HepG2 (cell line): ENCODE measurements around the gene GBE1. TPM values are rescaled to one million over a fixed set of nuclear protein-coding genes. Genes with fewer than 3 reads are reported as not detected.

Experiments
- NFE2 ChIP-seq: sonication (generic); formaldehyde crosslinking; IDR thresholded peaks from 2 replicates; pipeline ENCODE4 v1.4.0; 2020; ENCODE audit warnings: missing genetic modification reagents
- SIN3A ChIP-seq: IDR thresholded peaks from 2 replicates; pipeline ENCODE4 v1.6.1; 2011; ENCODE audit warnings: low read depth, mild to moderate bottlenecking, control low read depth, low read length, borderline replicate concordance
- SPEN ChIP-seq: sonication (generic); formaldehyde crosslinking; IDR thresholded peaks from 2 replicates; pipeline ENCODE4 v1.5.1; 2020; ENCODE audit warnings: low read depth, mild to moderate bottlenecking, missing genetic modification reagents
- ZBTB40 ChIP-seq, 2 experiments: fragments of 450-650 bp in 1 of 2; sonication (generic) in 1 of 2; formaldehyde crosslinking in 1 of 2; IDR thresholded peaks; 2 replicates each; pipeline versions ENCODE4 v1.6.1 to v1.8.0; 2016 to 2022; ENCODE audit warnings: antibody characterized with exemption in 1 of 2, mild to moderate bottlenecking in 1 of 2, missing genetic modification reagents in 1 of 2
- ZC3H4 ChIP-seq: sonication (generic); formaldehyde crosslinking; IDR thresholded peaks from 2 replicates; pipeline ENCODE4 v1.4.0; 2020; ENCODE audit warnings: missing genetic modification reagents, borderline replicate concordance
- ZNF12 ChIP-seq: sonication (generic); formaldehyde crosslinking; IDR thresholded peaks from 2 replicates; pipeline ENCODE4 v1.5.0; 2020; ENCODE audit warnings: missing genetic modification reagents
- polyA plus RNA-seq, 8 experiments: library from polyadenylated mRNA; depleted of rRNA in 3 of 8; stranded (reverse) in 7 of 8; unstranded in 1 of 8; fragments of >200 nt; fragmentation: Illumina TruSeq in 4 of 8; extraction: Trizol in 4 of 8; gene quantifications; 2 replicates each; pipeline versions ENCODE4 v1.2.1 to v1.2.3, GENCODE V29; 2011 to 2016; ENCODE audit warnings: low read depth in 4 of 8, missing spikeins in 1 of 8, mixed read lengths in 1 of 8; ENCODE audit not compliant: insufficient read depth in 1 of 8
- total RNA-seq, 5 experiments: library from RNA; depleted of rRNA; stranded (reverse); fragments of >200 nt; fragmentation: Illumina TruSeq; extraction: Trizol; gene quantifications; 2 replicates each; pipeline ENCODE4 v1.2.3, GENCODE V29; 2016; ENCODE audit warnings: low read depth in 1 of 5
- TF ChIP-seq, protein P1 (sequence below): sonication (generic); formaldehyde crosslinking; IDR thresholded peaks from 2 replicates; pipeline ENCODE4 v1.4.0; 2020; ENCODE audit warnings: mild to moderate bottlenecking, missing genetic modification reagents
- TF ChIP-seq, protein P2 (sequence below): sonication (generic); formaldehyde crosslinking; IDR thresholded peaks from 2 replicates; pipeline ENCODE4 v1.4.0; 2020; ENCODE audit warnings: mild to moderate bottlenecking, low read depth, missing genetic modification reagents

The GBE1 gene
- total and polyA plus RNA-seq, 2 of the 13 experiments (the other 11 are each of a cell fraction or from before 2014, with no cell fraction given): 22.9 to 36.1 TPM

GRCh38 chr3:81716870-81717509, 44.5 kb downstream of the GBE1 start (continued):
- TF ChIP-seq, protein P1, sequence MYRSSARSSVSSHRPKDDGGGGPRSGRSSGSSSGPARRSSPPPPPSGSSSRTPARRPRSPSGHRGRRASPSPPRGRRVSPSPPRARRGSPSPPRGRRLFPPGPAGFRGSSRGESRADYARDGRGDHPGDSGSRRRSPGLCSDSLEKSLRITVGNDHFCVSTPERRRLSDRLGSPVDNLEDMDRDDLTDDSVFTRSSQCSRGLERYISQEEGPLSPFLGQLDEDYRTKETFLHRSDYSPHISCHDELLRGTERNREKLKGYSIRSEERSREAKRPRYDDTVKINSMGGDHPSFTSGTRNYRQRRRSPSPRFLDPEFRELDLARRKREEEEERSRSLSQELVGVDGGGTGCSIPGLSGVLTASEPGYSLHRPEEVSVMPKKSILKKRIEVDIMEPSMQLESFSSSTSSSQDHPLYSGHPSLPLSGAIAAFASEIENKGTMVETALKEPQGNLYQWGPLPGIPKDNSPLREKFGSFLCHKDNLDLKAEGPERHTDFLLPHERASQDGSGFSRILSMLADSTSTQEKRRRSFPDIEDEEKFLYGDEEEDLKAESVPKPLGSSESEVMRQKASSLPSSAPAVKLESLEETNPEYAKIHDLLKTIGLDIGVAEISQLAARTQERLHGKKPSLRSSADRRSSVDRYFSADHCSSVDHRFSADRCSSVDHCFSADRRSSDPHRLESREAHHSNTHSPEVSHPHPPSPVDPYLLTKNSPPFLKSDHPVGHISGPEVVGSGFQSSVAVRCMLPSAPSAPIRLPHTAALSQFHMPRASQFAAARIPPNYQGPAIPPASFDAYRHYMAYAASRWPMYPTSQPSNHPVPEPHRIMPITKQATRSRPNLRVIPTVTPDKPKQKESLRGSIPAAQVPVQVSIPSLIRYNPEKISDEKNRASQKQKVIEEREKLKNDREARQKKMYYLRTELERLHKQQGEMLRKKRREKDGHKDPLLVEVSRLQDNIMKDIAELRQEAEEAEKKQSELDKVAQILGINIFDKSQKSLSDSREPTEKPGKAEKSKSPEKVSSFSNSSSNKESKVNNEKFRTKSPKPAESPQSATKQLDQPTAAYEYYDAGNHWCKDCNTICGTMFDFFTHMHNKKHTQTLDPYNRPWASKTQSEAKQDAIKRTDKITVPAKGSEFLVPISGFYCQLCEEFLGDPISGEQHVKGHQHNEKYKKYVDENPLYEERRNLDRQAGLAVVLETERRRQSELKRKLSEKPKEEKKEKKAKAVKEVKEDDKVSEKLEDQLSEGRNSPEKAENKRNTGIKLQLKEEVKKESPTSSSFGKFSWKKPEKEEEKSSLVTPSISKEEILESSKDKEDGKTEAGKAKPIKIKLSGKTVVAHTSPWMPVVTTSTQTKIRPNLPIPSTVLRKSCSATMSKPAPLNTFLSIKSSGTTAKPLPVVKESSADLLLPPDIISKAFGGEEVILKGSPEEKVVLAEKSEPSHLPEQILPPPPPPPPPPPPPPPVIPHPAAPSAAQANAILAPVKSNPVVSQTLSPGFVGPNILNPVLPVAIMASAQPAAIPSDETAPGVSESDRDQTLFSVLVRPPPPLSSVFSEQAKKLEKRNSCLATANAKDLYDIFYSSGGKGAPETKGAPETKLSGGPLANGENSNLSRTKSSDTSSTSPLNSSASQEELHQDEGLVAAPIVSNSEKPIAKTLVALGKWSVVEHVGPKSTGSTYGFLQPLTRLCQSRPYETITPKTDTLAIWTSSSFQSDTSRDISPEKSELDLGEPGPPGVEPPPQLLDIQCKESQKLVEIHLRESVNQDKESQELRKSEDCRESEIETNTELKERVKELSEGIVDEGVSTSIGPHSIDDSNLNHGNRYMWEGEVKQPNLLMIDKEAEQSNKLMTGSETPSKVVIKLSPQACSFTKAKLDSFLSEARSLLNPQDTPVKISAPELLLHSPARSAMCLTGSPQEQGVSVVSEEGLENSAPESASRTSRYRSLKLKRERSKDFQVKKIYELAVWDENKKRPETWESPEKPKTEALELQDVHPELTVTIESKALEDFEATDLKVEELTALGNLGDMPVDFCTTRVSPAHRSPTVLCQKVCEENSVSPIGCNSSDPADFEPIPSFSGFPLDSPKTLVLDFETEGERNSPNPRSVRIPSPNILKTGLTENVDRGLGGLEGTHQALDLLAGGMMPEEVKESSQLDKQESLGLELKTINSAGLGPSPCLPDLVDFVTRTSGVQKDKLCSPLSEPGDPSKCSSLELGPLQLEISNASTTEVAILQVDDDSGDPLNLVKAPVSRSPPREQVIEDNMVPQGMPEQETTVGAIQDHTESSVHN (CRISPR knock-in tag): no peak
- TF ChIP-seq ZNF12 (CRISPR knock-in tag): peak; percentile 77; the same call in 1 of the 2 replicates
- no peak for TF ChIP-seq NFE2 (CRISPR knock-in tag)
- no peak; the same call in 1 of the 2 replicates for TF ChIP-seq SPEN (CRISPR knock-in tag)
- no peak for TF ChIP-seq ZC3H4 (CRISPR knock-in tag)
- TF ChIP-seq SIN3A: no peak
- TF ChIP-seq ZBTB40 (IDR thresholded peaks at IDR 0.05): no peak
- TF ChIP-seq ZBTB40 (CRISPR knock-in tag; IDR thresholded peaks at IDR 0.05): no peak; the same call in 1 of the 2 replicates
- TF ChIP-seq, protein P2, sequence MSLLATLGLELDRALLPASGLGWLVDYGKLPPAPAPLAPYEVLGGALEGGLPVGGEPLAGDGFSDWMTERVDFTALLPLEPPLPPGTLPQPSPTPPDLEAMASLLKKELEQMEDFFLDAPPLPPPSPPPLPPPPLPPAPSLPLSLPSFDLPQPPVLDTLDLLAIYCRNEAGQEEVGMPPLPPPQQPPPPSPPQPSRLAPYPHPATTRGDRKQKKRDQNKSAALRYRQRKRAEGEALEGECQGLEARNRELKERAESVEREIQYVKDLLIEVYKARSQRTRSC (CRISPR knock-in tag): no peak
